Testis (tissue), 5 donors: ENCODE measurements around the gene TRIM49C. TPM values are rescaled to one million over a fixed set of nuclear protein-coding genes. Genes with fewer than 3 reads are reported as not detected.
"Not testable (repeated sequence)": the region's sequence is repeated elsewhere in the genome, so short reads cannot be mapped to it uniquely, and the experiment has no call there.

Experiments used
- DNase-seq: peaks from one replicate; pipeline ENCODE4 v3.0.0-alpha.2; 2019
- H3K27ac ChIP-seq, 2 donors: fragments of 200-600 bp; sonication (generic); one replicate each; pipeline ENCODE4 v1.5.1; 2019
- H3K27me3 ChIP-seq: fragments of 200-600 bp; sonication (generic); one replicate; pipeline ENCODE4 v1.5.1; 2019
- H3K36me3 ChIP-seq: fragments of 200-600 bp; sonication (generic); one replicate; pipeline ENCODE4 v1.5.1; 2017; ENCODE audit warnings: low read depth; ENCODE audit errors: missing control alignments
- H3K4me1 ChIP-seq: fragments of 200-600 bp; sonication (generic); one replicate; pipeline ENCODE4 v1.5.1; 2019
- H3K4me3 ChIP-seq, 2 donors: fragments of 200-600 bp; sonication (generic); one replicate each; pipeline ENCODE4 v1.5.1; 2017 to 2019
- H3K9me3 ChIP-seq: fragments of 200-600 bp; sonication (generic); one replicate; pipeline ENCODE4 v1.5.1; 2017
- CTCF ChIP-seq, 3 experiments: fragments of 450-650 bp in 2 of 3; fragments of 200-600 bp in 1 of 3; sonication (generic) in 1 of 3; IDR thresholded peaks; one replicate each; pipeline ENCODE4 v1.5.1; 2016 to 2019; ENCODE audit warnings: antibody characterized with exemption in 3 of 3, mild to moderate bottlenecking in 2 of 3, moderate library complexity in 1 of 3
- WGBS, 2 donors: methylation state at CpG; one replicate each; pipeline ENCODE4 v1.1.5; 2018; 5-methylcytosine and 5-hydroxymethylcytosine counted together
- intact Hi-C: fragments of 100-400 bp; cut with DNase I; formaldehyde crosslinking; loops from one replicate; pipeline ENCODE4 v1.15.1; 2023; ENCODE audit warnings: low total_unique reads
- long read RNA-seq, 2 donors: transcript quantifications; one replicate each; lab custom pipeline, GENCODE V29; 2026
- polyA plus RNA-seq: library from polyadenylated mRNA; stranded (reverse); fragments of 350-450 nt; fragmentation: Illumina TruSeq; extraction: RNeasy Lipid Tissue Mini Kit (QIAGEN cat#74804); gene quantifications from one replicate; pipeline ENCODE4 v1.2.3, GENCODE V29; 2014; ENCODE audit warnings: low read depth, low replicate concordance; ENCODE audit not compliant: insufficient read depth
- small RNA-seq, 2 donors: library from RNA; depleted of rRNA; stranded (forward); fragments of <200 nt; gene quantifications; one replicate each; pipeline ENCODE3, GENCODE V24; 2016
- total RNA-seq, 2 donors: library from RNA; depleted of rRNA; stranded (reverse); fragments of >200 nt; gene quantifications; one replicate each; pipeline ENCODE4 v1.2.3, GENCODE V29; 2016

TRIM49C gene
- total RNA-seq (under 1 TPM in 1 of 2 donors, not detected in 1; 0.37 TPM), polyA plus RNA-seq (0.18 TPM)
- long read RNA-seq, donor 1 = 0 reads
- long read RNA-seq, donor 2 = 0 reads

- H3K4me3 ChIP-seq, H3K27me3 ChIP-seq, H3K9me3 ChIP-seq, DNase-seq, H3K36me3 ChIP-seq, H3K27ac ChIP-seq, intact Hi-C loops, H3K4me1 ChIP-seq: not testable (repeated sequence)
- 95 to 100% methylated on average over 1 to 2 of the region's 2 CpGs for WGBS, 2 donors
These were observed at the start of gene TRIM49C for GRCh38 chr11:90030806-90031205. Gene TRIM49C (plus strand): TSS chr11:90031106. CDS start chr11:90035212, 4,106 bp downstream.

GRCh38 chr11:90024184-90024583 is 6.7 kb upstream of the TRIM49C start:
- 100% methylated on average over 1 to 2 of the region's 3 CpGs for WGBS, 2 donors
- H3K36me3 ChIP-seq, H3K27ac ChIP-seq, H3K4me3 ChIP-seq, DNase-seq, H3K9me3 ChIP-seq, H3K4me1 ChIP-seq, H3K27me3 ChIP-seq, intact Hi-C loops: not testable (repeated sequence)

- intact Hi-C loops = not testable (repeated sequence)
These were observed 20.8 kb downstream of the TRIM49C start for GRCh38 chr11:90051591-90052209.

GRCh38 chr11:90052311-90052710 is 21.4 kb downstream of the TRIM49C start:
- intact Hi-C loops, H3K4me1 ChIP-seq, H3K9me3 ChIP-seq, H3K36me3 ChIP-seq, H3K27ac ChIP-seq, H3K27me3 ChIP-seq, H3K4me3 ChIP-seq: not testable (repeated sequence)
- WGBS, 2 donors = 1% methylated on average over 10 of the region's 33 CpGs; no CpG with 5 or more reads in 1 of the 2 donors
- DNase-seq = peak; percentile 36
- peak in 1 of 3 experiments; percentile 16 for TF ChIP-seq CTCF (IDR thresholded peaks at IDR 0.05)

More at GRCh38 chr11:90051591-90052209, 20.8 kb downstream of the TRIM49C start:
- H3K9me3 ChIP-seq, H3K27ac ChIP-seq, H3K4me1 ChIP-seq, H3K27me3 ChIP-seq, H3K36me3 ChIP-seq, H3K4me3 ChIP-seq: not testable (repeated sequence)
- DNase-seq = peak; percentile 26
- WGBS, 2 donors = 20% methylated on average over 5 of the region's 41 CpGs; no CpG with 5 or more reads in 1 of the 2 donors

GRCh38 chr11:90053545-90053944 is 22.6 kb downstream of the TRIM49C start:
- H3K4me3 ChIP-seq, H3K9me3 ChIP-seq, H3K36me3 ChIP-seq, H3K4me1 ChIP-seq, H3K27me3 ChIP-seq, intact Hi-C loops, H3K27ac ChIP-seq, DNase-seq: not testable (repeated sequence)
- 17 to 53% methylated on average over 4 to 12 of the region's 28 CpGs for WGBS, 2 donors

- H3K4me3 ChIP-seq, H3K36me3 ChIP-seq, H3K27ac ChIP-seq, H3K4me1 ChIP-seq, H3K27me3 ChIP-seq, intact Hi-C loops, DNase-seq, H3K9me3 ChIP-seq: not testable (repeated sequence)
- 30% methylated on average over 3 of the region's 3 CpGs; no CpG with 5 or more reads in 1 of the 2 donors for WGBS, 2 donors
These were observed 54.7 kb downstream of the TRIM49C start, which contains the start of gene UBTFL1 for GRCh38 chr11:90085650-90086049. Gene UBTFL1 (plus strand): TSS chr11:90085950. CDS start chr11:90085950, 0 bp downstream.

GRCh38 chr11:90088731-90089130 is 57.8 kb downstream of the TRIM49C start:
- H3K27me3 ChIP-seq, intact Hi-C loops, H3K36me3 ChIP-seq, H3K9me3 ChIP-seq, H3K4me1 ChIP-seq, DNase-seq, H3K4me3 ChIP-seq, H3K27ac ChIP-seq: not testable (repeated sequence)
- 73 to 74% methylated on average over 2 of the region's 2 CpGs for WGBS, 2 donors

Small RNA genes within 50 kb of the gene (small RNA-seq; reads per million reads assigned to genes)
- 0 reads per million in 2 donors for gene AP000827.1

Other genes with a start within 250 kb of the TRIM49C start
- under 1 TPM; 0.43 to 0.71 TPM for gene TRIM49, start 222.5 kb upstream of the TRIM49C start, total RNA-seq
- gene TRIM49, start 222.5 kb upstream of the TRIM49C start, polyA plus RNA-seq = 0.53 TPM
- under 1 TPM in 1 of 2 donors, not detected in 1; 0.12 TPM for gene TRIM64B, start 152.6 kb upstream of the TRIM49C start, total RNA-seq
- gene TRIM64B, start 152.6 kb upstream of the TRIM49C start, polyA plus RNA-seq = not detected
- not detected for gene TRIM49D1, start 108.9 kb upstream of the TRIM49C start, total RNA-seq
- 0.20 TPM for gene TRIM49D1, start 108.9 kb upstream of the TRIM49C start, polyA plus RNA-seq
- gene TRIM49D2, start 107.0 kb upstream of the TRIM49C start, total RNA-seq = under 1 TPM in 1 of 2 donors, not detected in 1; 0.43 TPM
- gene TRIM49D2, start 107.0 kb upstream of the TRIM49C start, polyA plus RNA-seq = not detected
- gene TRIM64, start 65.1 kb upstream of the TRIM49C start, total RNA-seq = not detected
- not detected for gene TRIM64, start 65.1 kb upstream of the TRIM49C start, polyA plus RNA-seq
- under 1 TPM in 1 of 2 donors, not detected in 1; 0.55 TPM for gene UBTFL1, start 54.8 kb downstream of the TRIM49C start, total RNA-seq
- gene UBTFL1, start 54.8 kb downstream of the TRIM49C start, polyA plus RNA-seq = not detected
- 10 to 100 TPM; 89.3 to 92.4 TPM for gene NAALAD2, start 103.6 kb downstream of the TRIM49C start, total RNA-seq
- 23.8 TPM for gene NAALAD2, start 103.6 kb downstream of the TRIM49C start, polyA plus RNA-seq
- gene CHORDC1, start 191.9 kb downstream of the TRIM49C start, total RNA-seq = 10 to 100 TPM; 46.8 to 65.6 TPM
- 20.9 TPM for gene CHORDC1, start 191.9 kb downstream of the TRIM49C start, polyA plus RNA-seq